GM12801 (cell line): ENCODE results near the gene MC3R.

ENCODE experiments used
- CTCF ChIP-seq: IDR thresholded peaks from one replicate; pipeline ENCODE4 v1.5.1; 2011; ENCODE audit warnings: control low read depth; ENCODE audit not compliant: insufficient read length; ENCODE audit errors: extremely low read depth

MC3R gene

GRCh38 chr20:56228021-56228420, 20.5 kb upstream of the MC3R start:
- TF ChIP-seq CTCF = no peak

GRCh38 chr20:56229812-56230211, 18.7 kb upstream of the MC3R start:
- no peak for TF ChIP-seq CTCF

GRCh38 chr20:56234110-56234509, 14.4 kb upstream of the MC3R start:
- TF ChIP-seq CTCF = no peak

GRCh38 chr20:56237335-56237734, 11.2 kb upstream of the MC3R start:
- TF ChIP-seq CTCF = no peak

- no peak for TF ChIP-seq CTCF
Measured at GRCh38 chr20:56244259-56244658, 4.3 kb upstream of the MC3R start.

- no peak for TF ChIP-seq CTCF
Measured at GRCh38 chr20:56245761-56246160, 2.8 kb upstream of the MC3R start.

- no peak for TF ChIP-seq CTCF
Measured at GRCh38 chr20:56249244-56249955, 868 bp downstream of the MC3R start.
